NCI-H2107 (cell line): Measurements from ENCODE around the gene UST.

Experiments
- DNase-seq: peaks from one replicate; lab custom pipeline; 2025; lab: John Stamatoyannopoulos, UW

UST gene, protein sequence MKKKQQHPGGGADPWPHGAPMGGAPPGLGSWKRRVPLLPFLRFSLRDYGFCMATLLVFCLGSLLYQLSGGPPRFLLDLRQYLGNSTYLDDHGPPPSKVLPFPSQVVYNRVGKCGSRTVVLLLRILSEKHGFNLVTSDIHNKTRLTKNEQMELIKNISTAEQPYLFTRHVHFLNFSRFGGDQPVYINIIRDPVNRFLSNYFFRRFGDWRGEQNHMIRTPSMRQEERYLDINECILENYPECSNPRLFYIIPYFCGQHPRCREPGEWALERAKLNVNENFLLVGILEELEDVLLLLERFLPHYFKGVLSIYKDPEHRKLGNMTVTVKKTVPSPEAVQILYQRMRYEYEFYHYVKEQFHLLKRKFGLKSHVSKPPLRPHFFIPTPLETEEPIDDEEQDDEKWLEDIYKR

DNA sequence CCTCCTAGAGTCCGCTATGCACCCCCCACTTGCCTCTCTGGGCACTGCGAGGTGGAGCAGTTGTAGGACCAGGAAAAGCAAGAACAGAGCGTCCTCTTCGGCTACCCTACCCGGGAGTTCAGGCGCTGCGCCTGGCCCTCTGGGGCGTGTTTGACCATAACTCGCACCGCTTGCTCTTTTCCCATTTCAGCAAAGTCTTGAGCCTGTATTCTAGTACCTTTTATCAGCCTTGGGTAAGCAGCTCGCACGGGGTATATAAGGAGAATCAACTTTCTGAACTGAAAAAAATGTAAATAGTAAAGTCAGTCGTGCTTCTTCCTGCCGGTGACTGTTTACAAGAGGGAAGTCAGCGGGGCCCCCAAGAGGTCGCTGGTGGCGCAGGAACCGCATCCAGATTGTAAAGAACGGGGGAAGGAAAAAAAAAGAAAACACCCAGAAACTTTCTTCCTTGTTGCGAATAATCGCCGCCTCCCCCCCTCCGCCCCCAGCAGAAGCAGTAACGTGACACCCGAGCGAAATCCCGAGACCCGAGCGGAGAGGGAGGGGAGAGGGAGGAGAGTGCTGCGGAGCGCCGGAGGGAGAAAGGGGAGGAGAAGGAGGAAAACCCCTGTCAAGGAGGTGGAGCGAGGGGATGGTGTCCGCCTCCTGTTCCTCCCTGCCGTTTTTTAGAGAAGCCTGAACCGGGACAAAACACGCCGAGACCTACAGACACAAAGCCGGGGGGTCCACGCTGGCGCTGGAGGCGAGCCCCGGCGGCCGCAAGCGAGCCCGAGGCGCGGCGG lies at the start of gene UST:
Gene UST, plus strand, starts transcription at position 668 of the 782 bp plus-strand sequence. CDS start 401 bp downstream, outside the sequence.
- peak; percentile 85 for DNase-seq

DNA sequence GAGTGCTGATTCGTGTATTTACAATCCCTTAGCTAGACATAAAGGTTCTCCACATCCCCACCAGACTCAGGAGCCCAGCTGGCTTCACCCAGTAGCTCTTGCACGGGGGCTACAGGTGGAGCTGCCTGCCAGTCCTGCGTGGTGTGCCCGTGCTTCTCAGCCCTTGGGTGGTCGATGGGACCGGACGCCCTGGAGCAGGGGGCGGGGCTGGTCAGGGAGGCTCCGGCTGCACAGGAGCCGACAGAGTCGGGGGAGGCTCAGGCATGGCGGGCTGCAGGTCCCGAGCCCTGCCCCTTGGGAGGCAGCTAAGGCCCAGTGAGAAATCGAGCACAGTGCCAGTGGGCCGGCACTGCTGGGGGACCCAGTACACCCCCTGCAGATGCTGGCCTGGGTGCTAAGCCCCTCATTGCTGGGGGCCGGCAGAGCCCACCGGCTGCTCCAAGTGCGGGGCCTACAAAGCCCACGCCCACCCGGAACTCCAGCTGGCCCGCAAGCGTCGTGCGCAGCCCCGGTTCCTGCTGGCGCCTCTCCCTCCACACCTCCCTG lies 48.9 kb upstream of the UST start:
- DNase-seq: no peak

DNA sequence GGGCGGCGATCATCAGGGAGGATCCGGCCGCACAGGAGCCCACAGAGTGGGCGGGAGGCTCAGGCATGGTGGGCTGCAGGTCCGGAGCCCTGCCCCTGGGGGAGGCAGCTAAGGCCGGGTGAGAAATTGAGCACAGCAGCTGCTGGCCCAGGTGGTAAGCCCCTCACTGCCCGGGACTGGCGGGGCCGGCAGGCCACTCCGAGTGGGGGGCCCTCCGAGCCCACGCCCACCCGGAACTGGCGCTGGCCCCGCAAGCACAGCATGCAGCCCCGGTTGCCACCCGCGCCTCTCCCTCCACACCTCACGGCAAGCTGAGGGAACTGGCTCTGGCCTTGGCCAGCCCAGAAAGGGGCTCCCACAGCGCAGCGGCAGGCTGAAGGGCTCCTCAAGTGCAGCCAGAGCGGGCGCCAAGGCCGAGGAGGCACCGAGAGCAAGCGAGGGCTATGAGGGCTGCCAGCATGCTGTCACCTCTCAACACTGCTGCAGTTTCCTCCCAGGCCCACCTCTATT lies 48.1 kb upstream of the UST start:
- no peak for DNase-seq

DNA sequence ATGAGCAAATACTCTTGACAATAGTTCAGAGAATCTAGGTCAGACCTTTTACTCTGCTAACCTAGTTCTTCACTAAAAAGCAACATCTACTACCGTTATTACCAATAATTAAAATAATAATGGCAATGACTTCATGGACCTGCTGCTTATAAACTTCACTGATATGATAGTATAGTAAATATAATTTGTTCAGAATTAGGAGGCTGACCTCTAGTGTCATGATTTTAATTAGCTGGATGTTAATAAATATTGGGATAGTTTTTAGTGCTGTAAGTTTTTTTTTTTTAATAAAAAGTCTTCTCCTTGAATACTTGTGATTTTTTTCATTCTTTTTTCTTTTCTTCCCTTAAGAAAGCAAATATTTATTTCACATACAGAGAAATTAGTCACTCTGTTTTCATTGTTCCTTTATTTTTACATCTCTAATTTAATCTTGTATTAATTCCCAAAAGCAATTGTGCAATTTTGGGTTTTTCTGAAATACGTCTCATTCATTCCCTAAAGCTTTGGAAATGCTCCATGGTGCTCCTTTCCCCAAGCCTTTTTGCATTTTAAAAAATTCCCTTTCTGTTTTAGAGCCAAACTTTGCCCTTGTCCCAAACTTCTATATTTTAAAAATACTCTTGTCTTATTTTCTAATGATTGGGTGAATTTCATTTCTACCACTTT lies 46.6 kb upstream of the UST start:
- DNase-seq: no peak

DNA sequence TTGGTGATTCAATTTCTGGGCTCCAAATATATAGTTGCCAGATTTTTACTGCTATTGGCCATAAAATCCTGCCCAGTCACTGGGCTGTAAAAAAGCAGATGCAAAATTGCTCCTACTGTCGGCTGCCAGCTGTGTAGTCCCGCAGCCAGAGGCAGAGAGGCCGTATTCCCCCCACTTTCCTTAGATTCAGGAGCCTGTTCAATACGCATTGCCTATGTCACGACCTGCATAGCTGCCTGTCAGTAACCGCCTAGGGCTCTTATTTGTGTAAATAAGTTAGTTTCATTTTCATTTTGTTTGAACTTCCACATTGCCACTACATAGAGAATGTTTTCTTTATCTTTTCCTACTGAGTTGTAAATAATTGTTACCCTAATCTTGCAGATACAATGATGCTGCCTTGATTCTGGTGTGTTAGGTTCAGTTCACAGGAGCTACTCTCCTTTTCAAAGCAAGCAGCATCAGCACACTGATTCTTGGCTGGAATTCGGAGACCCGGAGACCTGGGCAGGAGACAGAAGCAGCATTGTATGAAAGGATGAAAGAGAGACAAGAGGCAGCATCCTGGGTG lies 46.0 kb upstream of the UST start:
- DNase-seq: no peak

DNA sequence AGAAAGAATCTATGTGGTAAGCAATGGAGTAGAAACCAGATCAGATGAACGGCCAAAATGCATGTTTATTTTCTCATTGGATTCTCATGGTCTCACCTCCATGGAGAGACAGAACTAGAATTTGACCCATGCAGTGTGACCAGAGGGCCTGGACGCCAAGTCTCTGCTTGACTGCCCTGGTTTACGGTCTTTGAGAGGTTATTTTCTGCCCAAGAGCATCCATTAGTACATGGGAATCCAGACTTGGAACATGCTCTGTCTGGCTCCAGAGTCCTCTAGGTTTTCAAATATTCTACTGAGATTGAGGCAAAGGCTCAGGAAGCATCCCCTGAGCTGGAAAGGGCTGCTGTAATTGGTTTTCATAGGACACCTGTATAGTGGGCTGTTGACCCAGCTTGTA lies 45.5 kb upstream of the UST start:
- no peak for DNase-seq

DNA sequence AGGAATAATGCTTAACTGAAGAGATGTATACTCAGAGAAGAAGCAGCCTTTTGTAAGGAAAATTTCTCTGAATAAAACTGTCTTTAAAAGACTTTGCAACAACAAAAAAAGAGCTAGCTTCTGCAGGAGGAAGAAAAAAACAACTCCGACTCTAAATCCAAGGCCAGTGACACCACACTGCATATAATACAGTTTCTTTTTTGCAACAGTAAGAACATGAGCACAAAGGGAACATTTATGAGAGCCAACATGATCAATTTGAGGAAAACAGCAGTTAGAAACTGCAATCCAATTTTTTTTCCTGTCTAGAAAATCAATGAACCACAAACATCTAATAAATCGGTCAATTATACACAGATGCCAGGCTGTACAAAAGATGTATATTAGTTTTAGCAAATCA lies 42.9 kb upstream of the UST start:
- no peak for DNase-seq

DNA sequence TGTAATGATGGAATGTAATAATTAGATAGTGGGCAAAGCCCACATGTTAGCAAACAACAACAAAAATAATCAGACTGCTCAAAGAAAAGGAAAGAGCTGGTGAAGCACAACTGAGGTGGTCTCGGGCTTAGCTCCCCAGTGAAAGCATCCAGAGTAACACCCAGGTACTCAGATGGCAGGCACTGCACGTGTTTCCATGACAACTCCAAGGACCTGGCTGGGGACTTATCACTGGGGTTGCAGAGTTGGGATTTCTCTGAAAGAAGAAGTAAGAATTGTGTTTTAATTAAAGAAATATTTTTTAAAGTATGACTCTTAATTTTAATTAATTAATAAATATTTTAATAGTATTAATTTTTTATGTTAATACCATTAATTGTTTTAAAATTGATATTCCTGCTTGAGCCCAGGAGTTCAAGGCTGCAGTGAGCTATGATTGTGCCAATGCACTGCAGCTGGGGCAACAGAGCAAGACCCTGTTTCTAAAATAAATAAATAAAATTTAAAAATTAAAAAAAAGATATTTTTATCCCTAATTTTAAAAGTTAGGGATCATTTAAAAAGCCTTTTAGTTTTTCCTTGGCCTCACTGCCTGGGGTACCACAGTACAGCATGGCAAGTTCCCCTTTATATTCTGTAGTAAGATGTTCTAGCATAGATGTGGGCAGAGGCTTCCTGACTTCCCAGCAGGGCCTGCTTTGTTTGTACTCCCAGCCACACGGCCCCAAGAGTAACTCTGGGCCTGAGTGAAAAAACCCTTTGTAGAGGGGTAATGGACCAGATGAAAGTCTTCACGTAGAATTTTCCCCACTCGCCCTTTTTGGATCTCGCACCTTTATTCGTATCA lies 42.2 kb upstream of the UST start:
- DNase-seq: no peak

DNA sequence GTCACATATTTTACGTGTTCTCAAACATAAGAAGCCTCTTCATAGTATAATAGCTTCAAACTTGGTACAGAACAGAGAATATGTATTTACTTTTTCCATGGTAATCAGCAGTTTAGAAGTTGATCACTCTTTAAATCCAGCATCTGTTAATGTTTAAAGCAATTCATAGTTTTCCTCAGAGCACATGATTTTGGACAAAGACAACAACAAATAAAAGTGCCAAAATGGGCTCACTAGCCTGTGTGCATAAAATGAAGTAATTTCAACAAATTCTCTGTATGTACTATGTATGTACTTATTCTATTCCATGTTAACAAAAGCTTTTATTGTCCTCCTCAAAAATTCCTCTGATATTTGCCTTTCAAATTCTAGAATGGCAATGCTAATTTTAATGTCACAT lies 38.1 kb upstream of the UST start:
- DNase-seq: no peak

DNA sequence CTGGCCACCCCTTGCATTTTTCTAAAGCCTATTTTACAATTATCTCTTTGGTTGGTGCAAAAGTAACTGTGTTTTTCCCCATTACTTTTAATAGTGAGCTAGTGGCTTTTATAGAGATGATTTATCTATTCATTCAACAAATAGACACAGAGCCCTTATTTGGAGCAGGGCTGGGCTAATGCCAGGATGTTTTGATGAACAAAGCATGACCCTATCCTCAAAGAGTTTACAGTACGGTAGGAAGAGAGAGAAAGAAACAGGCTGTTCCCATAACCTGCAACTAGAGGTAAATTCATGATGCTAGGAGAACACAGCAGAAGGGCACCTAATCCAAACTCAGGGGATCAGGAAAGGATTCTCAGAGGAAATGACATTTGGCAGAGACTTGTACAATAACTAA lies 37.3 kb upstream of the UST start:
- DNase-seq: no peak

DNA sequence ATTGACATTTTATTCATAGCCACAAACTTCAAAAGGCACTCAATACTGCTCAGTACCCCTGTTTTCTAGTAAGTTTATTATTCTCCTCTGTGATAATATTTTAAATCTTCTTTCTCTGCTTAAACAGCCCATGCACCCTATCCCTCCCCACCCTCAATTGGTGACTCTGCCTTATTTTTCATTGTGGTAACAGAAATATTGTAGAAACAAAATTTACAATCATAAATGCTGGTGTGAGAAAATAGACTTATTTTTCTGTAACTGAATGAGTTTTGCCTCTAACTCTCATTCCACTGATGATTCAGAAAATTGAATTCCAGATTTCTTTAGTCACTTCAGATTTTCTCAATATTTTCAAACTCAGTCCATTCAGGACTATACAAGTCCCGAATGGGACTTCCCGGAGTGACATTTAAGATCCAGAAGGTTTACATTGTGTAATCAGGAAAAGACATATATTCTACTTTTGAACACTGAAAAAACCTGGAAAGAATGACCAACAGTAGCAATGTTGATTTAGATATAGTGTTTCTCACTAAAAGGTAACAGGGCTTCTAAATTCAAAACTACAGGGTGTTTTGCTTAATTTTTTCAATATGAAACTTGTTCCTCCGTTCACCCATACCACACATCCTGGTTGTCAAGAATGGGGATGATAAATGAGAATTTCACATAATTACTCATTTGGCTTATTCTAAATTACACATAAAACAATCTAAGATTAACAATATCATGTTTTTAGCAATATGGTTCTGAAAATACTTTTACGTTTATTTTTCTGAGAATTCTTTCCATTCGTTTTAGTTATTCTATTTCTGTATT lies 34.8 kb upstream of the UST start:
- DNase-seq: no peak

DNA sequence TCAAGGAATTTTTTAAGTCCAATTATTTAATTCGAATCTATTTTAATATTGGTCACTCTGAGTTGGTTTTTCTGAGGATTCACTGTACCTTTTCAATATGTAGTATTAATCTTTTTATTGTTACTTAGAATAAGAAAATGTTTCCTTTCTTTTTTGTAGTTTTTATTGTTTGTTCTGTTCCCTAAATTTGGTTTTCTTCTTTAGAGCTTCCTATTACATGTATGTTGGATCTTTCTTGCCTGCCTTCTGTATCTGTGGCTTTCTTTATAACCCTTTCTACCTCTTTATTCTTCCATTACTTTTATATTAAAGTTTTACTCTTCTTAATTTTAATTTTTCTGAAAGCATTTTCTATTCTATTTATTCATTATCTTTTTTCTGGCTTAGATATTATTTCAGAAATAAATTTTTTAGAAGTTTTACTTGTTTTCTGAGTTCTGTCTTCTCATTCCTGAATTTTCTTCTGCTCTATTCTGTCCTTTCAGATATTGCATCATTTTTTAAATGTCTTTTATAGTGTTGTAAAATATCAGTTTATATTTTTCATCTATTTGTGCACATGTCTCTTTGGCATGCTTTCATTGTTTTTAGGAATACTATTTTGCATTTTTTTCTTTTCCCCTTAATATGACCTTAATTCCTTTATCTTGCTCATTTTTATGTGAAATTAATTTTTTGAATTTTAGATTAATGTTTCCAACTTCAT lies 33.6 kb upstream of the UST start:
- no peak for DNase-seq

DNA sequence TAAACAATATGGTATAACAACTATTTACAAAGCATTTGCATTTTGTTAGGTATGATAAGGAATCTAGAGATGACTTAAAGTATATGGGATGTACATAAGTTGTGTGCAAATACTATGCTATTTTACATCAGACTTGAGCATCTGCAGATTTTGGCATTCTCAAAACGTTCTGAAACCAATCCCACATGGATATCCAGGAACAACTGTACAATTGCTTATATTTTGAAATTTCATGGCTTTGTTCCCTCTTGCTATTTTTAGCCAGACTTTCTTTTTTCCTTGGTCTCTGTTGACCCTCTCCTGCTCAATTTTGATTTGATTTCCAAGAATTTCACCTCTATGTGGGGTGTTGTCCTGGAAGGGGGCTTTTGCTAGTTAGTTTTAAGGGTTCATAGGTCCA lies 32.9 kb upstream of the UST start:
- no peak for DNase-seq

DNA sequence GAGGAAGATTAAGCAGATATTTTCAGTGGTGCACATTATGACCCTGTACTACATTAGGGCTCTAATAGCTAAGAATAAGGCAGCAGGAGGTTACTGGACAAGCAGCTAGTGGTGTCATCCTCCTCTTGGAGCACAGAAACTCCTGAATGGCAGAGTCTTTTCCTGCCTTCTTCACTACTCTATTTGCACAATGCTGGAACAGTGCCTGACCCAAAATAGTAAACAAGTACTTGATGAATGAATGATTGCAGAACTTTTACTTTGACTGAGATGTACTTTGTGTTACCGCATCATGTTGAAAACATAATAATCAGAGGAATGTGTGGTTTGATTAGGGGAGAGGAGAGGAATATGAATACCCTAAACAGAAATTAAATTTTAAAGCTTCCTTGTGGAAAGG lies 30.0 kb upstream of the UST start:
- no peak for DNase-seq

DNA sequence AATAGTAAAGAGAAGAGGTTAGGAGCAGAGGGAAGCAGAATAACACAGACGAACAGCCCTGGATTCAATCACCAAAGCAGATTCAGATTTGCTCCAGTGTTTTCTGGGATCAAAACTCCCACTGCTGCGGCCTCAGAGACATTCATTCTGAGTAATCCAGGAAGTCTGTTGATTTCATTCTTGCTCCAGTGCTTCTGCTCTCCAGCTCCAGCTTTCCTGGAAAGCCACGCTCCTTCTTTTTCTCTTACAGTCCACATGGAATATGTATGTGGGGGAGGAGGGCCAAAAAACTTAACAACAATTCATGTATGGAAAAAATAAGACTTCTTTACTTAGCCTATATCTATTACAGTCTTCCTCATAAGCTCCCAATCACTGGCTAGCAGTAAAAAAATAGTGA lies 26.4 kb upstream of the UST start:
- no peak for DNase-seq

DNA sequence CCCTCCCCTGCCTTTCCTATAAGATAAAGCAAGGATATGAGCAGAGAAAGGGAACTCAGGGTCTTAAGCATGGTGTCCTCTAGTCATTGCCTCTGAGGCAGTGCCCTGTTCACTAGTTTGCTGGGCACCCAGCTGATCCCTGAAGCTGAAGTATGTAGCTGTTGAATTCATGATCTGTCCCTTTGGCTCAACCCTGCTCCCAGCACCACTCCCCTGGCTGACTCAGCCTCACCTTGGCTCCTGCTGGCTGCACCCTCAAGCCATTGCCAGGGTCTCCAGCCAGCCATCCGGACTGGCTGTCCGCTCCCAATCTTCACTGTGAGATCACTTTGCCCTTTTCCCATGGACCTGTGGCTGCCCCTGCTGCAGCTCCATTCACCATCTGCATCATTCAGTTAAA lies 25.9 kb upstream of the UST start:
- no peak for DNase-seq

DNA sequence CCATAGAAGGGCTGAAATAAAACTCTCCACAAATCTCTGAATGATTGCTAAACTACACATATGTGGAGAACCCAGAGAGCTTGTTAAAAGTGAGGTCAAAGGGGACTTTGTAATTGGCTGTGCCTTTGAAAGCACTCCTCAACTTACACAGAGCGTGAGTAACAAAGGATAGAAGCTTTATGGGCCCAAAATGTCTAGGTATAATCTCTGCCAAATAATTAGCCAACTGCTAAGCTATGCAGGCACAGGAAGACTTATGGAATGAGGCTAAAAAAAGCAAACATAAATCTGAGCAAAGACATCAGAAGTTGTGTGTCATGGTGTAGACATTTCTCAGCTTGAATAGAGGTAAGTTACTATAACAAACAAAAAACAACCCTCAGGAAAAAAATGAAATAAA lies 23.3 kb upstream of the UST start:
- no peak for DNase-seq

DNA sequence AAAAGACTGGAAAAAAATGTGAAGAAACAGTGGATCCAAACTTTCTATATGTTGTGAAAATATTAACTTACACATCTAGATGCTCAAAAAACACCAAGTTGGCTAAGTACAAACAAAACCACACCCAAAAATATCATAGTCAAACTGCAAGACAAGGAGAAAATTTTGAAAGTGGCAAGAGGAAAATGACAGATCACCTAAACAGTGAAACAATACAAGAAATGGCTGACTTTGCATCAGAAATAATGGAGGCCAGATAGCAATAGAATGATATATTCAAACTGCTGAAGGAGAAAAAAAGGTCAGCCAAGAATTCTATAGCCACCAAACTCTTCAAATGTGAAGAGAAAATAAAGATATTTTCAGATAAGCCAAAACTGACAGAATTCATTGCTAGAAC lies 22.4 kb upstream of the UST start:
- DNase-seq: no peak

DNA sequence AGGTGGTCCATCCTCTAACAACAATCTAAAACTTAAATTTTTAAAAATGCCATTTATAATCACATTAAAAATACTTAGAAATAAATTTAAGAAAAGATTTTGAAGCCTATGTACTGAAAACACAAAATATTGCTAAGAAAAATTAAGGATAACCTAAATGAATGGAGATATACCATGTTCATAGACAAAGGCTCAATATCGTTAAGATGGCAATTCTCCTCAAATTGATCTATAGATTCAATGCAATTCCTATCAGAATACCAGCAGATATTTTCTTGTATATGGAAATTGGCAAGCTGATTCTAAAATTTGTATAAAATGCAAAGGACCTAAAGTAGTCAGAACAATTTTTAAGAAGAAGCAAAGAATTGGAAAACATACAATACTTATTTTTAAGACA lies 19.7 kb upstream of the UST start:
- no peak for DNase-seq

DNA sequence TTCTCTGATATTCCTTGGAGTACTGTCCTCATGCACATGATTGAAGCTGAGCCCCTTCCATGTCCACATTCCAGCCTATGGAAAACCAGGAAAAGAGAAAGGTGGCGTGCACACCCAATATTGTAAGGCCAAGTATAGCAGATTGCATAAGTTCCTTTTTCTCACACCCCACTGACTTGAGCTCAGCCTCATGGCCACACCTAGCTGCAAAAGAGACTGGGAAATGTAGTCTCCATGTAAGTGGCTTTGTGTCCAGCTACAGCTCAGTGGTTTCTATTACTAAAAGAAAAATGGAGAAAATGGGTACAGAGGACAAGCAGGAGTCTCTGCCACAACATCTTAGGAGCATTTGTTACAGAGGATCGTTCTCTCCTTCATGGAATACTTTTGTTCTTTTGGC lies 10.8 kb upstream of the UST start:
- DNase-seq: no peak
